ENCODE data around the gene ABCB6.
"Not testable (repeated sequence)": the region's sequence is repeated elsewhere in the genome, so short reads cannot be mapped to it uniquely, and the experiment has no call there.

Gene ABCB6

DNA sequence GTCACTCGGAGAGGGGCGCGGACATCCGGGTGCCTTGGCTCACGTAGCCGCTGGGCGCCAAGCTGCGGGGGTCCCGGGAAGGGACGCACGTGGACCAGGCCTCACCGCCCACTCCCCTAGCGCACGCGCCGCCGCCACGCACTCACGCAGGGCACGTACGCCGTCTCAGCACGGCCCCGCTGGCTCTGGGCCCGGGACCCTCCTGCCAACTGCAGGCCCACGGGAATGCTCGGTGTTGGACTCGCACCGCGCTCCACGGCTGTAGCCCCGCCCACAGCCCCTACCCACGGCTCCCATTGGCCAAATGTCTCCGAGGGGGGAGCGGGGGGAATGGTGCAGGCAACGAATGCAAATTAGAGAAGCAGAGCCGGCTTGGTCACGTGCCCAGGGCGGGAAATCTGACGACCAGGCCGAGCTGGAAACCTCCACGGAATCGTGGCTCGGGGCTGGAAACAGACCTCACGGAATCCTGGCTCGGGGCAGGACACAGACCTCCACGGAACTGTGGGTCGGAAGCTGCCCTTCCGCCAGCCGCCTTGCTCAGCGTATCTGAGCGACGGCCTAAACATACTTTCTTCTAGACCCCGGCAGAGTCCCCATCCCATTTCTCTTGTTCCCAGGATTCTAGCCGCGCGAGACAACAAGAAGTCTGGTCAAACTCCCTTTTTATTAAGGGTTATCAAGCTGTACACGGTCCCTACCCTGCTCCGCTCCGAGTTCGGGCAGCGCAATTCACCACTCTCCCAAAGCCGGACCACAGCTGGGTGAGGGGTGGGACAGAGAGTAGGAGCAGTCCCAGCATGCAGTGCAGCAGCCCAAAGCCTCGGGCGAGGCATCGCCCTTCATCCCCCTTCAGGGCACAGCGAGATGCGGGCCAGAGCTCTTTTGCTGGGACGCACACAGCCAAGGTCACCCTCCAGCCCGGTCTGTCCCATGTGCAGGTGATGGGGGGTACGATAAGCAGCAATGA, at the start of gene ABCB6:
TSS of gene ABCB6 (minus strand) at position 227 of the 970 bp plus-strand sequence. CDS start 285 bp downstream, outside the sequence.
- peak; percentile 12 for DNase-seq

DNA sequence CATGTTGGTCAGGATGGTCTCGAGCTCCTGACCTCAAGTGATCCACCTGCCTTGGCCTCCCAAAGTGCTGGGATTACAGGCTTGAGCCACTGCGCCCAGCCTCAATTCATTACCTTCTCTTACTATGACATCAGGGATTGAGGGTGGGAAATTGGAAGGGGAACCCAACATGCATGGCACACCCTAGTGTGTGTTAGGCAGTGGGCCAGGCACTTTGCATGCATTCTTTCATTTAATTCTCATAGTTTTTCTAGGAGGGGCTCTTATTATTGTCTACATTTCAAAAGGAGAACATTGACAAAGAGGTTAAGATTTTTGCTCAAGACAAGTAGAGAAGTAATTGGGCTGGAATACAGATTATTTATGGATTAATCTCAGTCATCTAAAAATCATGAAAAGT, 49.5 kb upstream of the ABCB6 start:
- no peak for DNase-seq

DNA sequence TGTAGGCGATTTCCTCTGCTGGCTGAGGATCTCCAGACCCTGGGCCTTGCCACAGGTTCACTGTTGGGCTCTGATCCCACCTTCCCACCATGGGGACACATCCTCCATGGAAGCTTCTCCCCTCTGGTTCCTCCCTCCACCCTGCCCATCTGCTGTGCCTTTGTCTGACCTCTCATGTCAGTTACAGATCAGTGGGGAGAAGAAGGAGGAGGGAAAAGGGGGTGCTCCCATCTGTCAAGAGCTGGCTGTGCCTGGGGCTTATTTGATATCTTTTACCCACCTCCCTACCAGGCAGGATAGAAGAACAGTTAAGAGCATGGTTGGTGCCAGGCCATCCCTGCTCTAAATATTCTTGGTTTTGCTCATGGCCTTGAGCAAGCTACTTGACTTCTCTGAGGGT, 48.1 kb upstream of the ABCB6 start:
- DNase-seq: no peak

DNA sequence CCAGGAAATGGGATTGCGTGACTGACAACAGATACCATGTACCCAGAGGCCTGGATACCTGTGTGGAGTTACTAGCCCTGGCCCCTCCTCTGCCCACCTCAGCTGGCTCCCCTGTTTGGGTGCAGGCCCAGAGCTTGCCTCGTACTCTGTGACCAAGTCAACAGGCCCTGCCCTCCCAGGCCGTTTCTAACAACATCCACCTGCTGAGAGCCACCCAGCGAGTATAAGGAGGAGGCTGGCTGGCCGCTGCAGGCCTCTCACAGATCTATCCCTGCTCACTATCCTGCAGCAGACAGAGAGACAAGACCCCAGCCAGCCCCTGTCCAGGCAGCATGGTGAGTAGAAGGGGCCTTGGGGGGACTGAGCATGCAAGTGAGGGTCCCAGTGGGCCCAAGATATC, 47.5 kb upstream of the ABCB6 start:
- no peak for DNase-seq

- DNase-seq: no peak
Measured at GRCh38 chr2:219261024-219261855, 42.5 kb upstream of the ABCB6 start.

DNA sequence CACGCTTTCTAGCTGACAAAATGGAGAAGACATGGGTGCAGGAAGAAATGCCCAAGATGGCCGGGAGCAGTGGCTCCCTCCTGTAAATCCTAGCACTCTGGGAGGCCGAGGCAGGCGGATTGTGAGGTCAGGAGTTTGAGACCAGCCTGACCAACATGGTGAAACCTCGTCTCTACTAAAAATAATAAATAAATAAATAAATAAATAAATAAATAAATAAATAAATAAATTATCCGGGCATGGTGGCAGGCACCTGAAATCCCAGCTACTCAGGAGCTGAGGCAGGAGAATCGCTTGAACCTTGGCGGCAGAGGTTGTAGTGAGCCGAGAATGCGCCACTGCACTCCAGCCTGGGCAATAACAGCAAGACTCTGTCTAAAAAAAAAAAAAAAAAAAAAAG, 40.2 kb upstream of the ABCB6 start:
- not testable (repeated sequence) for DNase-seq

GRCh38 chr2:219254590-219255201, 35.9 kb upstream of the ABCB6 start:
- DNase-seq: no peak

- DNase-seq: no peak
Measured at GRCh38 chr2:219253753-219254589, 35.2 kb upstream of the ABCB6 start, which contains the start of gene TUBA4A. Gene TUBA4A, minus strand, starts transcription at chr2:219253918. Its CDS starts 60 bp downstream, at chr2:219253858.

DNA sequence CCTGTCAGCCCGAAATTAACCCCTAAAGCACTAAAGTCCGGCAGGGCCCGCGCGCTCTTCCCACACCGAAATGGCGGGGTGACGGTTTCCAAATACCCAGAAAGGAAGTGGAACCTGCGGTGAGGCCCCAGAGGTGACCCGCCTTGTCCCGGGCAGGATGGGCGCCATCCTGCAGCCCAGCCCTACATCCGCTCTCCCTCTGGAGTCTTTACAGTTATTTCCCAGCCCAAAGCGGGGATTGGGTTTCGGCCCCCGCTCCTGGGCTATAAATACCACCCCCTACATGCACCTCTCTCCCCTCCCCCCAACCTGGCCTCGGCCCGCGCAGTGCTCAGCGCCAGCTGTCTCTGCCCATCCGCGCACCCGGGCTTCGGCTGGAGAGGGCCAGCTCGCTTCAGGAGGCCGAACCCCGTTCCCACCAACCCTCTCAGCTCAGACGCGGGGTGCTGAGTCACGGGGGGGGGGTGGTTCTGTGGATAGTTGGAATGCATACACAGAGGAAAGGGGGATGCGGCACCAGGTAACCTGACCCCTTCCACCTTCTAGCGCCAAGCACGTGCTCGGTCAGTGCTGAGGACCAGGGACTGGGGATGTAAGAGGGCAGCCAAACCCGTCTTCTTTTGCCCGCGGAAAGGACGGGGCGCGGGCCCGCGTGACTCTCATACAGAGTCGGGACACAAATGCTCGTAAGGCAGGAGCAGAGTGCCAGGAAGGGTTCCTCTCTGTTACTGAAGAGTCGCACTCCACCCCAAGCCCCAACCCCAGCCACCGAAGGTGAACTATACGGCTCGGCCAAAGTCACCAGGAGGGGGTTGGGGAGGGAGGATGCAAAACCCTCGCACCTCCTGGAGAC, 34.4 kb upstream of the ABCB6 start, which contains the start of gene TUBA4B:
TSS of gene TUBA4B (plus strand) at position 344 of the 853 bp plus-strand sequence. CDS start at position 509, 165 bp downstream.
- no peak for DNase-seq

DNA sequence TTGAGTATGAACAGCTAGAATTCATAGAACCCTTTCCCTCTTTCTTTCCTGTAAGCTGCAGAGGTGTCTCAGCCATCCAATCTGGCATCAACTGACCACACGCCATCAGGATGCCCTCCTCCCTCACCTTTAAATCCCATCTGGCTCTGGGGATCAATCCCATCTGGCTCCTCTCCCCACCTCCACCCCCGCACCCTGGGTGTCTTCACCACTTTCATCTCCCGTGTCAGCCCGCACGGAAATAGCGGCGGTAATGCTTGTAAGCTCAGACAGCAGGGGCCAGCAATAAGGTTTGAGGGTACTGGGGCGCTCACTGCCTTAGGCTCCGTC, 33.8 kb upstream of the ABCB6 start:
- DNase-seq: no peak

DNA sequence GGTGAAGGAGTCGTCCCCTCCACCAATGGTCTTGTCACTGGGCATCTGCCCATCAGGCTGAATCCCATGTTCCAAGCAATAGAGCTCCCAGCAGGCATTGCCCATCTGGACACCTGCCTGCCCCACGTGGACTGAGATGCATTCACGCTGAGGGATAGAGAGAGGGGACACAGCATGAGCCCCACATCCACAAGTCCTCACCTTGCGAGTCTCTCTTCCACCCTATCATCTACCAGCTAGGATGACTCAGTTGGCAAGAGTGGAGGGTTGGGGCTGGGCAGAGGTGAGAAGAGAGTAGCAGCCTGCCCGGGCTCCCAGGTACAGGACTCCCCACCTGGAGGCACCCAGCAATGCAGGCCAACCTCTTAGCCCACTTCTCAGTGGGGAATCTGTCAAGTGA, 33.3 kb upstream of the ABCB6 start:
- DNase-seq: no peak

DNA sequence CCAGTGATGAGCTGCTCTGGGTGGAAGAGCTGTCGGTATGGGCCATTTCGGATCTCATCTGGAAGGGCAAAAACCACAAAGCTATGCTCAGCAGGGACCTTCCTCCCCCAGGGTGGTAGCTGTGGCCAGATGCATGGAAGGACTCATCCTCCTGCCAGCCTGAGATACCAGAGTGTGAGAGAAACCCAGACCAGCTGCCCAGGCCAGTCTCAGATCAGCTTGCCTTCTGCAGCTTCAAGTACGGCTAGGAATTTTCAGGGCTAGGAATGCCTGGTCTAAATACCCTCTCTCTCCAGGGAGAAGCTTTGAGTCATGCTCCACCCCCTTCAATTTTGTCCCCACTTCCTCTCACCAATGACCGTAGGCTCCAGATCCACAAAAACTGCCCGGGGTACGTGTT, 32.9 kb upstream of the ABCB6 start:
- DNase-seq: no peak

DNA sequence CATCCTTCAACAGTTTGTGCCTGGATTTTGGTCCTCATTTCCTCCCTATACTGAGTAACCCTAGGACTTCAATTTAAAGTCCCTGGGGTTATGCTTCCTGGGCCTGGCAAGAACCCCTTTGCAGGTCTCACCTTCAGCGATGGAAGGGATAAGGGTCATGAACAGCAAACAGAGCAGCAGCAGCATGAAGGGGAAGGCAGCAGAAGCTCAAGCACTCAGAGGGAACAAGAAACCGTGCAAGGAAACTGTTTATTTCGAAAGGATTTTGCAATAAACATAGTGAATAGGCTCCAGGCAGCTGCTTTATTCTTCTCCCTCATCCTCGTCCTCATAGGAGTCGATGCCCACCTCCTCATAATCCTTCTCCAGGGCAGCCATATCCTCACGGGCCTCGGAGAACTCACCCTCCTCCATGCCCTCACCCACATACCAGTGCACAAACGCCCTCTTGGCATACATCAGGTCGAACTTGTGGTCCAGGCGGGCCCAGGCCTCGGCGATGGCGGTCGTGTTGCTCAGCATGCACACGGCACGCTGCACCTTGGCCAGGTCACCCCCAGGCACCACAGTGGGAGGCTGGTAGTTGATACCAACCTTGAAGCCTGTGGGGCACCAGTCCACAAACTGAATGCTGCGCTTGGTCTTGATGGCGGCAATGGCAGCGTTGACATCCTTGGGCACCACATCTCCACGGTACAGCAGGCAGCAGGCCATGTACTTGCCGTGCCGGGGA, 31.5 kb upstream of the ABCB6 start:
- no peak for DNase-seq

- DNase-seq: no peak
Measured at GRCh38 chr2:219249203-219249980, 30.6 kb upstream of the ABCB6 start.

- DNase-seq: no peak
Measured at GRCh38 chr2:219248845-219249202, 30.1 kb upstream of the ABCB6 start.

GRCh38 chr2:219247678-219248642, 29.2 kb upstream of the ABCB6 start:
- no peak for DNase-seq

DNA sequence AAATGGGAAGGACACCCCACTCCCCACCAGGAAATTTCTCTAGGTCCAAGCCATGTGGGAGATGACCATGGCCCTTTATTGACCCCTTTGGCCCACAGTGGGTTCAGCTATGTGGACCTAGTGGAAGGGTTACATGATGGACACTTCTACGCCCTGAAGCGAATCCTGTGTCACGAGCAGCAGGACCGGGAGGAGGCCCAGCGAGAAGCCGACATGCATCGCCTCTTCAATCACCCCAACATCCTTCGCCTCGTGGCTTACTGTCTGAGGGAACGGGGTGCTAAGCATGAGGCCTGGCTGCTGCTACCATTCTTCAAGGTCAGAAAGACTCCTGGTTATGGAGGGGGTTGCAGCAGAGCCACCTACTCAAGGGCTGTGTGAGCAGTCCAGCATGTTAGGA, 27.8 kb upstream of the ABCB6 start:
- DNase-seq: no peak

DNA sequence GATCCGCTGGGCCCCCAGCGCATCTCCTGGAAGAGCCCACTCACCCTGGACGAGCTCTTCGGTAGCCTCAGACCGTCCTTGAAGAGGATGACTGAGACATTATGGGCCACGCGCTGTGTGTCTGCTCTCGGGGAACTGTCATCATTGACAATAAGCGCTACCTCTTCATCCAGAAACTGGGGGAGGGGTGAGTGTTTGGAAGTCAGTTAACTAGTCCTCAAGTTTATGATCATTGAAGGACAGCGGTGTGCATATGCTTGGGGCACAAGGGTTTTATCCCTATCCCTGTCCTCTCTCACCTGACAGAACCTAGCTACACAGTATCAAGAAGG, 27.1 kb upstream of the ABCB6 start:
- no peak for DNase-seq
